ENCODE data around the gene OR2AT4.

The OR2AT4 gene

GRCh38 chr11:75040167-75040770 is 56.4 kb downstream of the OR2AT4 start:
- Histone ChIP-seq H3K36me3 (ENCODE audit: insufficient read depth, low read depth, low read length) (no peaks in the 10 kb centered on the region), H3K9ac (ENCODE audit: low read depth, low read length) (no peak overlapping the region), H3K4me3 (ENCODE audit: low read length) (no peak overlapping the region), H3K27me3 (ENCODE audit: insufficient read depth, low read length) (no peaks in the 10 kb centered on the region), H3K9me3 (ENCODE audit: insufficient read depth, low read depth, low read length) (no peaks in the 10 kb centered on the region), H3K4me1 (ENCODE audit: insufficient read depth, low read length) (no peaks in the 10 kb centered on the region), H3K27ac (ENCODE audit: low read length) (no peak overlapping the region)

DNA sequence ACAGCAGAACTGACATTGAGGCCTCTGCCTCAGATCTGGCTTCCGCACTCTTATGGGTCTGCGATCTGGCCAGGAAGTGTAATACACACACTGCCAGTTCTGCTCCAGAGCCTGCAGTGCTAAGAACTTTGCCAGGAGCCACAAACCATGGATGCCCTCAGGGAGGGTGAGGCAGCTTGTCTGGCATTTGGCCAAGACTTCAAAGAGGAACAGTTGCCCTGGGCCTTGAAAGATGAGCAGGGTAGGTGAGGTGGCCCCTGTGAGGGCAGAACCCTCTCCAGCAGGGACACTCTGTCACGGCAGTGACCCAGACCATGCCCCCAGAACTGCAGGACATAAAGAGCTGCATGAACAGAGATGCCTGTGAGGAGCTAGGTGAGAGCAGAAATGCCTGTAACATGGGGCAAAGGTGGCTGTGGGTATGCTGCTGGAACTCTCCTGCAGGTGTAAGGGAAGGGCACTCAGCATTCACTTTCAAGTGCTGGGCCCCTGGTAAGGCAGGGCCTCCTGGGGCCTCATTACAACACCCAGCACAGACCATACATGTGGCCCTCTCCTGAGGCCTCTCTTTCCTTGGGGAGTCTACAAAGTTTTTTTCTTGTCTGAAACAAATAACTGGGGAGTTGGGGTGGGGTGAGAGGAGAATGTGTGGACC is 60.6 kb downstream of the OR2AT4 start:
- no peak overlapping the region for H3K4me3 ChIP-seq (ENCODE audit: low read length)
- no peaks in the 10 kb centered on the region for H3K36me3 ChIP-seq (ENCODE audit: insufficient read depth, low read depth, low read length)
- H3K4me1 ChIP-seq (ENCODE audit: insufficient read depth, low read length), result no peaks in the 10 kb centered on the region
- no peaks in the 10 kb centered on the region for H3K9me3 ChIP-seq (ENCODE audit: insufficient read depth, low read depth, low read length)
- no peaks in the 10 kb centered on the region for H3K27me3 ChIP-seq (ENCODE audit: insufficient read depth, low read length)
- H3K27ac ChIP-seq (ENCODE audit: low read length), result no peak overlapping the region
- no peak overlapping the region for H3K9ac ChIP-seq (ENCODE audit: low read depth, low read length)

GRCh38 chr11:75035256-75035655 is 61.4 kb downstream of the OR2AT4 start:
- H3K4me3 ChIP-seq (ENCODE audit: low read length), result no peak overlapping the region
- H3K9ac ChIP-seq (ENCODE audit: low read depth, low read length), result no peak overlapping the region
- H3K9me3 ChIP-seq (ENCODE audit: insufficient read depth, low read depth, low read length), result no peaks in the 10 kb centered on the region
- H3K36me3 ChIP-seq (ENCODE audit: insufficient read depth, low read depth, low read length), result no peaks in the 10 kb centered on the region
- H3K27ac ChIP-seq (ENCODE audit: low read length), result no peak overlapping the region
- H3K4me1 ChIP-seq (ENCODE audit: insufficient read depth, low read length), result no peaks in the 10 kb centered on the region
- no peaks in the 10 kb centered on the region for H3K27me3 ChIP-seq (ENCODE audit: insufficient read depth, low read length)

GRCh38 chr11:75033916-75034315 is 62.8 kb downstream of the OR2AT4 start:
- Histone ChIP-seq H3K9ac (ENCODE audit: low read depth, low read length) (no peak overlapping the region), H3K4me1 (ENCODE audit: insufficient read depth, low read length) (no peaks in the 10 kb centered on the region), H3K27me3 (ENCODE audit: insufficient read depth, low read length) (no peaks in the 10 kb centered on the region), H3K36me3 (ENCODE audit: insufficient read depth, low read depth, low read length) (no peaks in the 10 kb centered on the region), H3K9me3 (ENCODE audit: insufficient read depth, low read depth, low read length) (no peaks in the 10 kb centered on the region), H3K4me3 (ENCODE audit: low read length) (no peak overlapping the region), H3K27ac (ENCODE audit: low read length) (no peak overlapping the region)

GRCh38 chr11:75032550-75032935 is 64.1 kb downstream of the OR2AT4 start:
- Histone ChIP-seq H3K4me3 (ENCODE audit: low read length) (no peak overlapping the region), H3K9me3 (ENCODE audit: insufficient read depth, low read depth, low read length) (no peaks in the 10 kb centered on the region), H3K27me3 (ENCODE audit: insufficient read depth, low read length) (no peaks in the 10 kb centered on the region), H3K9ac (ENCODE audit: low read depth, low read length) (no peak overlapping the region), H3K27ac (ENCODE audit: low read length) (no peak overlapping the region), H3K4me1 (ENCODE audit: insufficient read depth, low read length) (no peaks in the 10 kb centered on the region), H3K36me3 (ENCODE audit: insufficient read depth, low read depth, low read length) (no peaks in the 10 kb centered on the region)

GRCh38 chr11:75031771-75032549 is 64.7 kb downstream of the OR2AT4 start:
- no peaks in the 10 kb centered on the region for H3K9me3 ChIP-seq (ENCODE audit: insufficient read depth, low read depth, low read length)
- no peaks in the 10 kb centered on the region for H3K4me1 ChIP-seq (ENCODE audit: insufficient read depth, low read length)
- H3K36me3 ChIP-seq (ENCODE audit: insufficient read depth, low read depth, low read length), result no peaks in the 10 kb centered on the region
- H3K9ac ChIP-seq (ENCODE audit: low read depth, low read length), result no peak overlapping the region
- no peaks in the 10 kb centered on the region for H3K27me3 ChIP-seq (ENCODE audit: insufficient read depth, low read length)
- no peak overlapping the region for H3K4me3 ChIP-seq (ENCODE audit: low read length)
- H3K27ac ChIP-seq (ENCODE audit: low read length), result no peak overlapping the region
